OCI-LY7 (cell line): ENCODE measurements around the gene SRGAP2. TPM values are rescaled to one million over a fixed set of nuclear protein-coding genes. Genes with fewer than 3 reads are reported as not detected.

Experiments used
- total RNA-seq, 2 experiments: library from RNA; depleted of rRNA in 1 of 2; stranded (reverse); fragments of >200 nt in 1 of 2; shearing (Covaris generic) in 1 of 2; gene quantifications; 2 replicates each; pipeline ENCODE4 v1.2.3, GENCODE V29; 2014 to 2022

The SRGAP2 gene
- total RNA-seq, 2 experiments from 2014 or later = 58.3 to 82.5 TPM

Other genes with a start within 250 kb of the SRGAP2 start
- not detected in 2 replicates for gene RAB7B, start 200.1 kb upstream of the SRGAP2 start, total RNA-seq (2014; rRNA removed; shearing (Covaris generic))
- not detected in 2 replicates for gene RAB7B, start 200.1 kb upstream of the SRGAP2 start, total RNA-seq (2022)
- gene CTSE, start 179.6 kb upstream of the SRGAP2 start, total RNA-seq (2014; rRNA removed; shearing (Covaris generic)) = not detected in 2 replicates
- gene CTSE, start 179.6 kb upstream of the SRGAP2 start, total RNA-seq (2022) = not detected in 2 replicates
- 5.0 and 6.4 TPM in 2 replicates for gene RHEX, start 150.4 kb upstream of the SRGAP2 start, total RNA-seq (2014; rRNA removed; shearing (Covaris generic))
- 9.9 and 10.0 TPM in 2 replicates for gene RHEX, start 150.4 kb upstream of the SRGAP2 start, total RNA-seq (2022)
- gene AVPR1B, start 86.2 kb upstream of the SRGAP2 start, total RNA-seq (2014; rRNA removed; shearing (Covaris generic)) = not detected in 2 replicates
- not detected in 2 replicates for gene AVPR1B, start 86.2 kb upstream of the SRGAP2 start, total RNA-seq (2022)
- gene FAM72A, start 702 bp upstream of the SRGAP2 start, total RNA-seq (2014; rRNA removed; shearing (Covaris generic)) = 31.0 and 35.0 TPM in 2 replicates
- 60.1 and 78.2 TPM in 2 replicates for gene FAM72A, start 702 bp upstream of the SRGAP2 start, total RNA-seq (2022)